Fibroblast of mammary gland (primary cell): Measurements from ENCODE around the gene RPL3.

Source experiments
- DNase-seq: peaks from one replicate; pipeline ENCODE4 v3.0.0-alpha.2; 2010; ENCODE audit warnings: low read depth
- H3K4me3 ChIP-seq: 2 replicates; pipeline ENCODE4 v1.5.1; 2011; ENCODE audit warnings: low read depth, mild to moderate bottlenecking, low read length, moderate library complexity; ENCODE audit not compliant: control insufficient read depth
- TF ChIP-seq, protein P1 (sequence below): conservative IDR thresholded peaks from 2 replicates; pipeline ENCODE4 v1.5.1; 2011; ENCODE audit warnings: low read depth, low read length, inconsistent platforms; ENCODE audit not compliant: control insufficient read depth, insufficient read depth

The RPL3 gene

DNA sequence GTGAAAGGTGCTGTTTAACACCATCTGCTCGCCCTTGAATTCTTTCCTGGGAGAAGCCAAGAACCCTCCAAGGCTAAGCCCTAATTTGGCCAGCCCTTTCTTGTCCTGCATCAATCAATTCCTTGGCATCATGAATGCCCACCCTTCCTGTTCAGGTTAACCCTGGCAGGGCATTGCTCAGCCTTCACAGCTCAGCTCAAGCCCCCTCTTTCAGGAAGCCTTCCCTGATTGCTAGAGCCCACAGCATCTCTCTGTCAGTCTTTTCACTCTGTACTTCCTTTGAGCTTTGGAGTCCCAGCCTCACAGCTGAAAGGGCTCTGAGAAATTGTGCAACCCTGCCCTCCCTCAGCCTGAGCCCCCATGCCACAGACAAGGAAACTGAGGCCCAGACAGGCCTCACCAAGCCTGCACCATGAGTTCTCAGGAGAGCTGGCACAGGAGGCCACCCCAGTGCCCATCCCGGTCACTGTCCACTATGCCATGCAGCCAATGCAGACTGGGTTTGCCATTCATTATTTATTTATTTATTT, 16.9 kb downstream of the RPL3 start:
- TF ChIP-seq, protein P1, sequence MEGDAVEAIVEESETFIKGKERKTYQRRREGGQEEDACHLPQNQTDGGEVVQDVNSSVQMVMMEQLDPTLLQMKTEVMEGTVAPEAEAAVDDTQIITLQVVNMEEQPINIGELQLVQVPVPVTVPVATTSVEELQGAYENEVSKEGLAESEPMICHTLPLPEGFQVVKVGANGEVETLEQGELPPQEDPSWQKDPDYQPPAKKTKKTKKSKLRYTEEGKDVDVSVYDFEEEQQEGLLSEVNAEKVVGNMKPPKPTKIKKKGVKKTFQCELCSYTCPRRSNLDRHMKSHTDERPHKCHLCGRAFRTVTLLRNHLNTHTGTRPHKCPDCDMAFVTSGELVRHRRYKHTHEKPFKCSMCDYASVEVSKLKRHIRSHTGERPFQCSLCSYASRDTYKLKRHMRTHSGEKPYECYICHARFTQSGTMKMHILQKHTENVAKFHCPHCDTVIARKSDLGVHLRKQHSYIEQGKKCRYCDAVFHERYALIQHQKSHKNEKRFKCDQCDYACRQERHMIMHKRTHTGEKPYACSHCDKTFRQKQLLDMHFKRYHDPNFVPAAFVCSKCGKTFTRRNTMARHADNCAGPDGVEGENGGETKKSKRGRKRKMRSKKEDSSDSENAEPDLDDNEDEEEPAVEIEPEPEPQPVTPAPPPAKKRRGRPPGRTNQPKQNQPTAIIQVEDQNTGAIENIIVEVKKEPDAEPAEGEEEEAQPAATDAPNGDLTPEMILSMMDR = no peak
- no peak for DNase-seq
- no peak overlapping the region for H3K4me3 ChIP-seq

DNA sequence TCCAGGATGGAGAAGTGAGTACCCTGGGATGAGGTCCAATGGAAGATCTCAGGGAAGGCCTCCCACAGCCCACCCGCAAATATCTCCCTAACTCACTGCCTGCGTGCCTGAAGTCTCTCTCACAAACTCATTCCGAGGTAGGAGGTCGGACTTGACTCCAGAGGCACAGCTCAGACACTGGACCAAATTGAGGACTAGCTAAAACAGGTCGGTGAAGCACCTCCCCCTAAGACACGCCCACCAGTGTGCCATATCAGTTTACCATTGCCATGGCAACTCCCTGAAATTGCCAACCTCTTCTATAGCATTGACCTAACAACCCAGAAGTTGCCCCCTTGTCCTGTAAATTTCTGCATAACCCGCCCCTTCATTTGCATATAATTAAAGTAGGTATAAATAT, 17.5 kb downstream of the RPL3 start:
- no peak for DNase-seq
- TF ChIP-seq, protein P1 = no peak
- H3K4me3 ChIP-seq = no peak overlapping the region

GRCh38 chr22:39301108-39301507, 18.3 kb downstream of the RPL3 start:
- TF ChIP-seq, protein P1 = no peak
- no peak for DNase-seq
- H3K4me3 ChIP-seq = no peak overlapping the region

DNA sequence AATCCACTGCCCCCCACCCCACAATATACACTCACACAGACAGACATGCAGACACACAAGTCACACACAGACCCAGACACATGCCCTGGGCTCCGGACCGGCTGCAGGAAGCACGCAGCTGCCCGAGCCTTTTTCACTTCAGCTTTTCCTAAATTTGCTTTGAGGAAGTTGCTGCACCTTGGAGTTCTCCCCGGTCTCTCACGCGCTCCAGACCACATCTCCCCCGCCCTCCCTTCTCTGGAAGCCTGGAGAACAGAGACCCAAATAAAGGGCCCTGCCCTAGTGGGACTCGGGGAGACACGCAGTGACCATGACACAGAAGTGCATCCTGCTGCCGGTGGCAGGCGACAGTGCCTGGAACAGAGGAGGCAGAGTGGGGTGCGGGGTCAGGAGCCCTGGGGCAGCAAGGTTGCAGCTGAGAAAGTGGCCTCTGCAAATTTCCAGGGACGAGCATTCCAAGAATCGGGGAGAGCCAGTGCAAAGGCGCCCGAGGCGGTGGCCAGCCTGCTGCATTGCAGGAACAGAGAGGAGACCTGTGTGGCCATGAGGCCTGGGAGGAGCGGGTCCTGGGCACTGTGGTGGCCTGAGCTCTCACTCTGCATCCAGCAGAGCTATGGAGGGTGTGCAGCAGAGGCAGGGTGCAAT, 19.1 kb downstream of the RPL3 start:
- DNase-seq = no peak
- TF ChIP-seq, protein P1 = no peak
- H3K4me3 ChIP-seq = no peak overlapping the region

DNA sequence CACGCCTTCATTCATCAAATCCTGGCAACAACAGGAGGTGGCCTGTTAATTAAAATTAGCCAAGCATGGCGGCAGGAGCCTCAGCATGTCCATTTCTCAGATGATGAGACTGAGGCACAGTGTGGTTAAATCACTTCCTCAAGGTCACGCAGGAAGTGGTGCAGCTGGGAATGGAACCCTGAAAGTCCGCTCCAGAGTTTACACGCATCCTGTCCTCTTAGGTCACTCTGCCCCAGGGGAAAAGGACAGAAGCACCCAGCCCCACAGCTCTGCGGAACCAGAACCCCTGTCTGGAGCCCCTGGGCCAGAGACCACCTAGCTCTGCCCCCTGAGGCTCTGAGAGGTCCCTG, 19.6 kb downstream of the RPL3 start:
- H3K4me3 ChIP-seq = no peak overlapping the region
- no peak for DNase-seq
- TF ChIP-seq, protein P1 = no peak

DNA sequence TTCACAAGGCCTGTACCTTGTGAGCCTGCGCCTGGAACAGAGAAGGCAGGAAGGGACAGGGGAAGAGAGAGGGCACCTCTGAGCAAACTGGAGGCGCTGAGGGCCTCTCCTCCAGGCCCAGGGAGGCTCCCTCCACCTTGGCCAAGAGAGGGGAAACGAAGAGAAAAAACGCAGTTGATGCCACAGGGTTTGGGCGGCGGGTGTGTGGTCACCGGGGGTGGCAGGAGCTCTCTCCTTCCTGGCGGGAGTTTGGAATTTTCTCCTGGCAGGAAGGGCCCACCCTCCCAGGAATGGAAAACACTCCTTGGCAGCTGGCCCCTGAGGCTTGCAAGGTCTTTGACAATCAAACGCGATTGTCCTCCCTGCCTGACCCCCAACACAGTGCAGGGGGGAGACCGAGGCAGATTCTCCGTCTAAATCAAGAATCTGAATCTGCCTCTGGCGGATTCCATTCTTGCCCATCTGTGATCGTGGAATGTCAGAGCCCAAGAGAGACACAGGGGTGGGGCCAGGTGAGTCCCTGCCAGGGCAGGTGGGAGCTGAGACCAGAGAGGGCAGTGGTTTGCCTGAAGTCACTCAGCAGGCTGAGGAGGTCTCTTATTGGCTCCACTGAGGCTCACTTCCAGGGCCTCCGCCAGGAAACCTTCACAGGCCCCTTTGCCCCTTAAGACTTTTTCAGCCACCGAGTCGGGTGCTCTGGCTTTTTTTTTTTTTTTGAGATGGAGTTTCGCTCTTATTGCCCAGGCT, 21.0 kb downstream of the RPL3 start:
- no peak for DNase-seq
- TF ChIP-seq, protein P1 = no peak

More for the DNA sequence above, 21.0 kb downstream of the RPL3 start:
- no peak overlapping the region for H3K4me3 ChIP-seq
